ENCODE results near the gene MTMR12. TPM values are rescaled to one million over a fixed set of nuclear protein-coding genes. Genes with fewer than 3 reads are reported as not detected.
"Not testable (repeated sequence)": the region's sequence is repeated elsewhere in the genome, so short reads cannot be mapped to it uniquely, and the experiment has no call there.

MTMR12 gene
- total RNA-seq, 1 donor from 2014 or later: 36.3 TPM

GRCh38 chr5:32225445-32225844 lies 87.3 kb downstream of the MTMR12 start:
- DNase-seq (no peak), ATAC-seq (ENCODE audit: low read depth) (no peak)
- CTCF ChIA-PET: no interaction called here
- intact Hi-C loops (cut with micrococcal nuclease): no loop called here
- Mint-ChIP-seq H3K27ac (no peak overlapping the region), H3K27me3 (no peaks in the 10 kb centered on the region), H3K36me3 (ENCODE audit: low read depth) (peaks cover 30% of the 10 kb centered on the region), H3K4me3 (no peak overlapping the region), H3K9me3 (peaks cover 2% of the 10 kb centered on the region), H3K4me1 (peaks cover 4% of the 10 kb centered on the region)
- POLR2A ChIA-PET: interaction anchor here (0.6 kb wide), 1 partner anchor 198 kb away, joined by 3 read pairs; no protein-coding TSS in a partner anchor
- TF ChIP-seq CTCF (IDR thresholded peaks at IDR 0.05): no peak

- ATAC-seq (ENCODE audit: low read depth): no peak
- ChIA-PET CTCF (interaction anchor here (1.2 kb wide), 1 partner anchor 8 kb away, joined by 5 read pairs; no protein-coding TSS in a partner anchor), POLR2A (no interaction called here)
- H3K36me3 Mint-ChIP-seq (ENCODE audit: low read depth): peaks cover 16% of the 10 kb centered on the region
- H3K27me3 Mint-ChIP-seq: no peaks in the 10 kb centered on the region
- TF ChIP-seq CTCF (IDR thresholded peaks at IDR 0.05): no peak
- H3K9me3 Mint-ChIP-seq: peaks cover 2% of the 10 kb centered on the region
- no peaks in the 10 kb centered on the region for H3K4me1 Mint-ChIP-seq
- no peak overlapping the region for H3K4me3 Mint-ChIP-seq
- no peak overlapping the region for H3K27ac Mint-ChIP-seq
- intact Hi-C loops (cut with micrococcal nuclease): no loop called here
- no peak for DNase-seq
Measured at GRCh38 chr5:32223972-32224609, 88.6 kb downstream of the MTMR12 start.

- Mint-ChIP-seq H3K27me3 (no peaks in the 10 kb centered on the region), H3K36me3 (ENCODE audit: low read depth) (peaks cover 10% of the 10 kb centered on the region), H3K4me1 (no peaks in the 10 kb centered on the region), H3K9me3 (peaks cover 2% of the 10 kb centered on the region), H3K4me3 (no peak overlapping the region), H3K27ac (no peak overlapping the region)
- intact Hi-C loops (cut with micrococcal nuclease): no loop called here
- no peak for ATAC-seq (ENCODE audit: low read depth)
- no peak for TF ChIP-seq CTCF (IDR thresholded peaks at IDR 0.05)
- CTCF ChIA-PET: interaction anchor here (1.2 kb wide), 1 partner anchor 9 kb away, joined by 5 read pairs; no protein-coding TSS in a partner anchor
- POLR2A ChIA-PET: no interaction called here
- no peak for DNase-seq
Measured at GRCh38 chr5:32222723-32223470, 89.8 kb downstream of the MTMR12 start.

GRCh38 chr5:32217886-32218396 lies 94.8 kb downstream of the MTMR12 start:
- intact Hi-C loops (cut with micrococcal nuclease): no loop called here
- Mint-ChIP-seq H3K4me1 (no peaks in the 10 kb centered on the region), H3K4me3 (no peak overlapping the region), H3K27me3 (no peaks in the 10 kb centered on the region), H3K9me3 (no peaks in the 10 kb centered on the region), H3K27ac (no peak overlapping the region), H3K36me3 (ENCODE audit: low read depth) (no peaks in the 10 kb centered on the region)
- ATAC-seq (ENCODE audit: low read depth) (no peak), DNase-seq (no peak)
- ChIA-PET POLR2A (no interaction called here), CTCF (no interaction called here)
- no peak for TF ChIP-seq CTCF (IDR thresholded peaks at IDR 0.05)

GRCh38 chr5:32214344-32214743 lies 98.4 kb downstream of the MTMR12 start:
- intact Hi-C loops (cut with micrococcal nuclease); ATAC-seq (ENCODE audit: low read depth); CTCF ChIA-PET: not testable (repeated sequence)

More at GRCh38 chr5:32214344-32214743, 98.4 kb downstream of the MTMR12 start:
- H3K4me3 Mint-ChIP-seq; H3K27ac Mint-ChIP-seq; H3K36me3 Mint-ChIP-seq (ENCODE audit: low read depth); DNase-seq; H3K9me3 Mint-ChIP-seq; H3K27me3 Mint-ChIP-seq; POLR2A ChIA-PET: not testable (repeated sequence)
- H3K4me1 Mint-ChIP-seq: peaks cover 17% of the 10 kb centered on the region

All from activated B cell treated with CpG ODN at 0.5 μM for 24 hours (primary cell).